Stomach (tissue), 9 donors: ENCODE results near the gene EDA. TPM values are rescaled to one million over a fixed set of nuclear protein-coding genes. Genes with fewer than 3 reads are reported as not detected.

Experiments
- DNase-seq, 2 donors: peaks; one replicate each; pipeline versions ENCODE4 v3.0.0 to v3.0.0-alpha.2; 2013 to 2019
- H3K27ac ChIP-seq, 5 donors: fragments of 200-600 bp in 4 of 5; sonication (generic) in 4 of 5; one replicate each; pipeline ENCODE4 v1.5.1; 2013 to 2019; ENCODE audit warnings: mild to moderate bottlenecking in 1 of 5, moderate library complexity in 1 of 5
- H3K27me3 ChIP-seq, 3 donors: fragments of 200-600 bp; sonication (generic); one replicate each; pipeline ENCODE4 v1.5.1; 2017 to 2019; ENCODE audit warnings: mixed run types in 1 of 3
- H3K36me3 ChIP-seq, 4 donors: fragments of 200-600 bp; sonication (generic); 1 replicate in 3 of 4; 2 replicates in 1 of 4; pipeline ENCODE4 v1.5.1; 2016 to 2019
- H3K4me1 ChIP-seq, 4 donors: fragments of 200-600 bp; sonication (generic); one replicate each; pipeline ENCODE4 v1.5.1; 2016 to 2019
- H3K4me3 ChIP-seq, 4 donors: fragments of 200-600 bp; sonication (generic) in 3 of 4; one replicate each; pipeline ENCODE4 v1.5.1; 2016 to 2019; ENCODE audit warnings: mild to moderate bottlenecking in 1 of 4
- H3K9me3 ChIP-seq, 4 donors: fragments of 200-600 bp; sonication (generic); one replicate each; pipeline ENCODE4 v1.5.1; 2016 to 2019
- EP300 ChIP-seq: sonication (generic); formaldehyde crosslinking; IDR thresholded peaks from one replicate; pipeline ENCODE4 v1.6.1; 2017; ENCODE audit warnings: antibody characterized with exemption
- POLR2A ChIP-seq, 4 donors: fragments of 450-650 bp; IDR thresholded peaks; one replicate each; pipeline ENCODE4 v1.6.1; 2016; ENCODE audit warnings: antibody characterized with exemption in 4 of 4, control low read depth in 2 of 4, mild to moderate bottlenecking in 1 of 4, moderate library complexity in 1 of 4
- POLR2AphosphoS5 ChIP-seq, 3 donors: sonication (generic); formaldehyde crosslinking; IDR thresholded peaks; one replicate each; pipeline ENCODE4 v1.6.1; 2016; ENCODE audit warnings: antibody characterized with exemption in 3 of 3
- WGBS, 5 donors: extraction: QIAGEN DNeasy Blood & Tissue Kit in 3 of 5; methylation state at CpG; one replicate each; pipeline versions ENCODE4 v1.1.5 to v1.1.7; 2013 to 2018; 5-methylcytosine and 5-hydroxymethylcytosine counted together
- intact Hi-C: fragments of 100-400 bp; cut with DNase I; formaldehyde crosslinking; loops from one replicate; pipeline ENCODE4 v1.15.1; 2023; ENCODE audit warnings: low total_unique reads
- polyA plus RNA-seq, 3 donors: library from polyadenylated mRNA; stranded (reverse); fragments of 200-250 nt; gene quantifications; one replicate each; pipeline ENCODE4 v1.2.3, GENCODE V29; 2013
- total RNA-seq, 5 donors: library from RNA; depleted of rRNA; stranded (reverse); fragments of >200 nt; gene quantifications; one replicate each; pipeline versions ENCODE4 v1.1.0 to v1.2.3, GENCODE V29; 2014 to 2016
- TF ChIP-seq, protein P1 (sequence below), 7 experiments: fragments of 450-650 bp in 4 of 7; fragments of 200-600 bp in 3 of 7; sonication (generic) in 3 of 7; IDR thresholded peaks; one replicate each; pipeline ENCODE4 v1.5.1; 2016 to 2019; ENCODE audit warnings: antibody characterized with exemption in 7 of 7, control low read depth in 2 of 7, mild to moderate bottlenecking in 1 of 7
- donor health status: healthy with polysubstance abuse.
- donor health status: Bipolar disorder and iron deficiency.
- donor health status: healthy.

EDA gene
- total and polyA plus RNA-seq, 8 donors, result 1.6 to 26.1 (median 3.1) TPM; not detected in 1

DNA sequence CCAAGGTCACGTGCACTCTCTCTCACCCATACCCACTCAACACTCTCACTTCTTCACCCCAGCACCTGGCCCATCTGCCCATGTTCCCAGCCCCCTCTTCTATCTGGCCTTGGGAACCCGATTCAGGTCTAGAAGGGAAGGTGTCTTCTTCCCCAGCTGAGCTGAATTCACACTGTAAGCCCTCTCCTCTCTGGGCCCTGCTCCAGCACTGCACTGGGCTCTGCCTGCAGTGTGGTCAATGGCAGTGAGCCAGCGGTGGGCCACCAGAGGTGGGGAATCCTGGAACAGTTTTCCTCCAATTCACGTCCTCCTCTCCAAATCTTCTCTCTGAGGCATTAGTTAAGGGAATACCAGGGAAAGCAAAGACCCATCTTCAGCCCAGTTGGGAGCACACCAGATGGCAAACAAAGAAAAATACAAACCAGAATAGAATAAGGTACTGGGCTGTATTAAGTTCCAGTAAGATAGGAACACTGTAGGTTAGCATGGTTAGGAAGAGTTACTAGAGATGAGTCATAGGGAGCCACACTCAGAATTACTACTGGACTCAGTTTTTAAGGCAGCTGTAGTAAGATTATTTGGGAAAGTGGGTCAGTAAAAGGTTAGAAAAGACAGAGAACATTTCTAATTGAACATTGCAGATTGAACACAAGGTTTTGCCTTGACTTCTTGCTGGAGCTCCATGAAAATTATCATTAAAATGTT is 428.8 kb downstream of the EDA start:
- H3K36me3 ChIP-seq, result no peaks in the 10 kb centered on the region
- peaks cover 0 to 7% (median 0%) of the 10 kb centered on the region in 4 donors for H3K9me3 ChIP-seq
- 67 to 89% (median 79%) methylated on average over 4 of the region's 4 CpGs for WGBS, 5 donors
- H3K27me3 ChIP-seq, result no peaks in the 10 kb centered on the region
- no peaks in the 10 kb centered on the region for H3K4me1 ChIP-seq
- TF ChIP-seq EP300 (no peak), POLR2A (IDR thresholded peaks at IDR 0.05) (no peak), POLR2AphosphoS5 (IDR thresholded peaks at IDR 0.05) (no peak)
- TF ChIP-seq, protein P1, sequence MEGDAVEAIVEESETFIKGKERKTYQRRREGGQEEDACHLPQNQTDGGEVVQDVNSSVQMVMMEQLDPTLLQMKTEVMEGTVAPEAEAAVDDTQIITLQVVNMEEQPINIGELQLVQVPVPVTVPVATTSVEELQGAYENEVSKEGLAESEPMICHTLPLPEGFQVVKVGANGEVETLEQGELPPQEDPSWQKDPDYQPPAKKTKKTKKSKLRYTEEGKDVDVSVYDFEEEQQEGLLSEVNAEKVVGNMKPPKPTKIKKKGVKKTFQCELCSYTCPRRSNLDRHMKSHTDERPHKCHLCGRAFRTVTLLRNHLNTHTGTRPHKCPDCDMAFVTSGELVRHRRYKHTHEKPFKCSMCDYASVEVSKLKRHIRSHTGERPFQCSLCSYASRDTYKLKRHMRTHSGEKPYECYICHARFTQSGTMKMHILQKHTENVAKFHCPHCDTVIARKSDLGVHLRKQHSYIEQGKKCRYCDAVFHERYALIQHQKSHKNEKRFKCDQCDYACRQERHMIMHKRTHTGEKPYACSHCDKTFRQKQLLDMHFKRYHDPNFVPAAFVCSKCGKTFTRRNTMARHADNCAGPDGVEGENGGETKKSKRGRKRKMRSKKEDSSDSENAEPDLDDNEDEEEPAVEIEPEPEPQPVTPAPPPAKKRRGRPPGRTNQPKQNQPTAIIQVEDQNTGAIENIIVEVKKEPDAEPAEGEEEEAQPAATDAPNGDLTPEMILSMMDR (IDR thresholded peaks at IDR 0.05), result no peak
- DNase-seq, result no peak
- intact Hi-C loops, result no loop called here
- no peak overlapping the region for H3K4me3 ChIP-seq
- H3K27ac ChIP-seq, result no peak overlapping the region

DNA sequence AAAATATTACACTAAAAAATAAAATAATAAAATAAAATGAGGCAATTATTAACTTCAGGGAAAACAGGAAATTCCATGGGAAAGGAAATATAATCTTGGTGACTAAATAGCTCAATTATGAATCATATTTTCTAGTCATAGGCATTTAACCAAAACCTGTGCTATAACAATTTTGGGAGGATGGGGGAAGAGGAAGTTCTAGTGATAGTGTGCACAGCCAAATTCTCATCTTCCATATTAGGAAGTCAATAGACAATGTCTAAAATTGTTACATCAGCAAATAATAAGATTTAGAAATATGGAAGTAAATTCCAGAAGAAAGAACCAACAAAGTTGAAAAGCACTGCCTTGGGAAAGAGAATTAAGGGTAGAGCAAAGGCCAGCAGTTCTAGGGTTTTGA is 431.1 kb downstream of the EDA start:
- intact Hi-C loops, result no loop called here
- Histone ChIP-seq H3K27ac (no peak overlapping the region), H3K9me3 (peaks cover 0 to 7% (median 0%) of the 10 kb centered on the region in 4 donors), H3K4me3 (no peak overlapping the region), H3K27me3 (no peaks in the 10 kb centered on the region), H3K4me1 (no peaks in the 10 kb centered on the region), H3K36me3 (no peaks in the 10 kb centered on the region)
- TF ChIP-seq POLR2A (IDR thresholded peaks at IDR 0.05) (no peak), EP300 (no peak), POLR2AphosphoS5 (IDR thresholded peaks at IDR 0.05) (no peak)
- TF ChIP-seq, protein P1 (IDR thresholded peaks at IDR 0.05), result no peak
- no peak for DNase-seq

DNA sequence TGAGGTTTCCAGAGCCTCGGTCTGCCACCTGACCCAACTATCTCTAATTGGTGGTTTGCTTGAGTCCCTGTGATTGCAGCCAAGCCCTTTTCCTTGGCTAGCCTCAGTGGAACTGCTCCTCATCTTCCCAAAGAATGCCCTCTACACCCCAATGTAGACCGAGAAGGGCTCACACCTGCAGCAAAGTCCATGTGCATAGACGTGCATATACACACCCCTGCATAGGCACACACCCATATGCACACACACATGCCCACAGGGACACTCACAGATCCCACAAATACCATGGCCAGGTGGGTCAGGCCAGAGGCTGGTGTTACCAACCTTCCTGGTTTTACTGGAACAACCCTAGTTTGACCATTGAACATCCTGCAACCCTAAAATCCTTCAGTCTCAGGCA is 433.5 kb downstream of the EDA start:
- TF ChIP-seq POLR2AphosphoS5 (IDR thresholded peaks at IDR 0.05), result no peak
- Histone ChIP-seq H3K36me3 (no peaks in the 10 kb centered on the region), H3K4me3 (no peak overlapping the region), H3K27me3 (peaks cover 0 to 10% (median 0%) of the 10 kb centered on the region in 3 donors), H3K27ac (no peak overlapping the region), H3K4me1 (no peaks in the 10 kb centered on the region), H3K9me3 (peaks cover 0 to 7% (median 0%) of the 10 kb centered on the region in 4 donors)
- intact Hi-C loops, result no loop called here
- WGBS, 5 donors, result 71 to 88% (median 86%) methylated on average over 3 of the region's 3 CpGs
- DNase-seq, result no peak

DNA sequence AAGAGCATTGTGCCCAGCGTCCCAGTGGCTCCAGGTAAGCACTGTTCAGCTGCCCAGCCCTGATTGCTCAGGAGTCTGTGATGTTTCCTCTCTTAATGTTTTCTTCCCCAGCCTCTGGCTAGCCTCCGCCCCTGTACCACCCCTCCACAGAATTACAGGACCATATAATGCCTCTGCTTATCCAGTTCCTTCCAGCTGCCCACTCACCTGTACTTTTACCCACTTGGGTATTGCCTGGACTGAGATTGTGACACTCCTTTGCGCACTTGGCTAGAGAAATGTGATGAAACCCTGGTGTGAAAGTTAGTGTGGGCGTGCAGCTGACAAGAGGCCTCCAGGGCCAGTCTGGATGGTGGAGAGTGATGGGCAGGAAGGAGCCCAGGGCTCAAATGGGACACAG is 434.0 kb downstream of the EDA start, which contains the start of gene AWAT2:
Gene AWAT2, minus strand, starts transcription at position 14 of the 400 bp plus-strand sequence. Its CDS starts 6 bp downstream, at position 8.
- peaks cover 0 to 7% (median 0%) of the 10 kb centered on the region in 4 donors for H3K9me3 ChIP-seq
- peaks cover 0 to 10% (median 0%) of the 10 kb centered on the region in 3 donors for H3K27me3 ChIP-seq
- no peaks in the 10 kb centered on the region for H3K4me1 ChIP-seq
- TF ChIP-seq POLR2AphosphoS5 (IDR thresholded peaks at IDR 0.05), result no peak
- H3K36me3 ChIP-seq, result no peaks in the 10 kb centered on the region
- WGBS, 5 donors, result 69 to 93% (median 86%) methylated on average over 3 to 4 of the region's 4 CpGs
- H3K27ac ChIP-seq, result no peak within 1 kb of the TSS
- DNase-seq, result no peak
- H3K4me3 ChIP-seq, result no peak within 1 kb of the TSS
- intact Hi-C loops, result no loop called here

DNA sequence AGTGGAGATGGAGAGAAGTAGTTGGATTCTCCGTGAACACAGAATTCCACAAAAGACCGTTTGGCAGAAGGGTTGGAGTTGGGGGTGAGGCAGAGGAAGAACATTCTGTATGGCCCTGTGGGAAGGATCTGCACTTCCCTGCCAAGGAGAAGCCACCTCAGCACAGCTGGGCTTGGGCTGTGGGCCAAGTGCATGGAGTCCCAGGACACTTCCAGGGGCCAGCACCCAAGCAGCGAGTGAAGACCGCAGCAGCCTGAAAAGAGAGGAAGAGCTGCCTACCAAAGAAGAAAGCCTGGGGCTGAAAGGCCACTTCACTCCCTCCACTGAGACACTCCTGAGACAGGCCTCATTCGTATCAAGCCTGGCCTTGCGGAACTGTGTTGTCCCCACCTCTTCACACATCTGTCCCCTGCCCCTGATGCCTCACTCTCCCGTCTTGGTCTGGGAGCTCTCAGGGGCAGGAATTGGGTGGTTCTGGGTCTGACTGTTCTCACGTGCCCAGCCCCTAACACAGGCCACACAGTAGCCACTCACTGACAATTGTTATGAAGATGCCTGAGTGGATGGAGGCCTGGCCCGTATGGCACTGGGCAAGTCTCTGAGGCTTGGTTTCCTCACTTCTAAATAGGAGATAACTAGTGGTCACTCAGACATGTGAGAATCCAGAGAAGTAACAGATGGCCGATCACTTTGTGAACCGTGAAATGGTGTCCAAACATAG is 437.1 kb downstream of the EDA start:
- DNase-seq, result no peak
- intact Hi-C loops, result no loop called here
- Histone ChIP-seq H3K9me3 (no peaks in the 10 kb centered on the region), H3K27ac (no peak overlapping the region), H3K36me3 (no peaks in the 10 kb centered on the region), H3K27me3 (peaks cover 0 to 13% (median 0%) of the 10 kb centered on the region in 3 donors), H3K4me1 (no peaks in the 10 kb centered on the region), H3K4me3 (no peak overlapping the region)
- no peak for TF ChIP-seq POLR2AphosphoS5 (IDR thresholded peaks at IDR 0.05)
- TF ChIP-seq POLR2A (IDR thresholded peaks at IDR 0.05), result no peak
- TF ChIP-seq, protein P1 (IDR thresholded peaks at IDR 0.05), result no peak
- no peak for TF ChIP-seq EP300
- WGBS, 5 donors, result 73 to 90% (median 78%) methylated on average over 6 to 11 of the region's 11 CpGs
